ENCODE results near the gene TMEM258. TPM values are rescaled to one million over a fixed set of nuclear protein-coding genes. Genes with fewer than 3 reads are reported as not detected.

Gene TMEM258
- total RNA-seq, 1 experiment from 2014 or later = 201 TPM

DNA sequence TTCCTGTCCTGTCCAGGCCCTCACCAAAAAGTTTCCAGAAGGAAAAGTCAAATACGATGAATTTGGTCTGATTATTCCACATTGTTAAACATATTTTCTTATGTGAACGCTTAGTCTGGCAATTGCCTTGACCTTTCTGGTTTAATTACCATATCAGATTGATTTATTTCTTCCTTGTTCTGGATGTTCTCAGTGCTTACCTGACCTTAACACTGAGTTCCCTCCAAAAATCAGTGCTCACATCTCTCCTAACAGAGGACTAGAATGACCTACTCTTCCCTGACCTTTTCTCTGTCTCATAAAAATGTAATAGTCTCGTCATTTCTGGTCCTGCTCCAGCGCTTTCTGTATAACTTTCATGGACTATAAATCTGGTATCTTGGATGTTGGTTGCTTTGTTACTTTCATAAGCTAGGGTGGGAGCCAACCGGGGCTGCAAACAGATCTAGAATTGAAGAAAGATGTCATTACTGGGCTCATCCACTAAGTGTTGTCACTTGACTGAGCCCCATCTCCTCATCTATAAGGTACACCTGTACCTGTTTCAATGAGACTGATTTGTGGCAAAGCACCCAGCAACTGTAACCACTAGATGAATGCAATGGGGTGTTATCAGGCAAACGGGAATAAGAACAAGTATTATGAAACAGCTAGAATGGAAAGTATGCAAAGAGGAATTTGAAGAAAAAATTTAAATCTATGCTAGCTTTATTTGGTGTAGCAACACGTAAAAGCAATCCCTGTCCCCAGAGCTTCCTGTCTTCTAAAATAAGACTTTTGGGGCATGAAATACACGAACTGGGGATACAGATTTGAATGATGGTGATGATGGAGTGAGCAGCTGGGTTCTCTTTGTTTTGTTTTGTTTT, 38.1 kb upstream of the TMEM258 start:
- Histone ChIP-seq H3K23me2 (ENCODE audit: insufficient read length, low read depth, low read length, poor library complexity, severe bottlenecking) (peaks cover 16% of the 10 kb centered on the region), H3K9me3 (ENCODE audit: control insufficient read depth, low read depth, low read length) (no peaks in the 10 kb centered on the region), H4K8ac (replicated peaks; ENCODE audit: insufficient read length, low read depth, low read length) (no peak overlapping the region), H3K23ac (ENCODE audit: insufficient read length, low read depth, low read length) (no peak overlapping the region), H2BK15ac (ENCODE audit: low read depth, low read length) (no peak overlapping the region), H3K27me3 (ENCODE audit: insufficient read depth, low read length) (no peaks in the 10 kb centered on the region), H3K79me1 (ENCODE audit: insufficient read depth, low read depth, low read length, poor library complexity, severe bottlenecking) (peaks cover 2% of the 10 kb centered on the region), H3K9ac (ENCODE audit: extremely low read depth, insufficient read length, low read length) (peak overlapping the region; percentile 54), H3T11ph (ENCODE audit: low read length) (no peak overlapping the region), H3K14ac (ENCODE audit: insufficient read depth, low read length) (no peak overlapping the region), H2AK5ac (ENCODE audit: insufficient read length, low read length) (no peak overlapping the region), H4K20me1 (ENCODE audit: control insufficient read depth, insufficient read depth, insufficient read length) (no peaks in the 10 kb centered on the region), H3K56ac (ENCODE audit: insufficient read length, low read depth, low read length) (no peak overlapping the region), H3K4me2 (ENCODE audit: insufficient read depth, insufficient read length, low read length) (peak overlapping the region; percentile 96), H4K5ac (ENCODE audit: insufficient read length, low read depth, low read length) (no peak overlapping the region), H3K18ac (ENCODE audit: insufficient read length, low read depth, low read length) (no peak overlapping the region), H2AFZ (ENCODE audit: low read length) (no peak overlapping the region), H3K27ac (ENCODE audit: insufficient read length, low read depth, low read length) (no peak overlapping the region), H3K79me2 (ENCODE audit: insufficient read depth, low read length) (peaks cover 38% of the 10 kb centered on the region; the same call in 1 of the 2 replicates), H3K4ac (ENCODE audit: low read depth, low read length) (no peak overlapping the region), H2BK12ac (ENCODE audit: insufficient read length, low read depth, low read length) (no peak overlapping the region), H3K4me1 (ENCODE audit: insufficient read depth, low read length) (peaks cover 11% of the 10 kb centered on the region; the same call in 1 of the 2 replicates), H4K91ac (ENCODE audit: insufficient read length, low read depth, low read length) (no peak overlapping the region), H2BK20ac (ENCODE audit: low read depth, low read length, poor library complexity, severe bottlenecking) (no peak overlapping the region), H2BK5ac (ENCODE audit: insufficient read length, low read length) (no peak overlapping the region), H2BK120ac (ENCODE audit: low read depth, low read length, poor library complexity, severe bottlenecking) (no peak overlapping the region)
- no CpG with 5 or more reads among the region's 8 CpGs for WGBS (ENCODE audit: extremely low coverage, insufficient read length, low lambda C conversion rate)
- DNase-seq = no peak
- Mint-ChIP-seq H3K9me3 (no peaks in the 10 kb centered on the region), H3K4me3 (peak overlapping the region; percentile 91 to 93), H3K27ac (peak overlapping the region; percentile 26 to 80 (median 59); a peak in 4 of 7 replicates), H3K36me3 (ENCODE audit: insufficient read depth in 1 of 3, low read depth in 3 of 3) (peaks cover 19 to 33% (median 27%) of the 10 kb centered on the region in 3 experiments; a peak in 6 of 7 replicates), H3K27me3 (ENCODE audit: low read depth) (no peaks in the 10 kb centered on the region), H3K4me1 (peaks cover 67 to 68% of the 10 kb centered on the region in 2 experiments)
- TF ChIP-seq, protein P1, sequence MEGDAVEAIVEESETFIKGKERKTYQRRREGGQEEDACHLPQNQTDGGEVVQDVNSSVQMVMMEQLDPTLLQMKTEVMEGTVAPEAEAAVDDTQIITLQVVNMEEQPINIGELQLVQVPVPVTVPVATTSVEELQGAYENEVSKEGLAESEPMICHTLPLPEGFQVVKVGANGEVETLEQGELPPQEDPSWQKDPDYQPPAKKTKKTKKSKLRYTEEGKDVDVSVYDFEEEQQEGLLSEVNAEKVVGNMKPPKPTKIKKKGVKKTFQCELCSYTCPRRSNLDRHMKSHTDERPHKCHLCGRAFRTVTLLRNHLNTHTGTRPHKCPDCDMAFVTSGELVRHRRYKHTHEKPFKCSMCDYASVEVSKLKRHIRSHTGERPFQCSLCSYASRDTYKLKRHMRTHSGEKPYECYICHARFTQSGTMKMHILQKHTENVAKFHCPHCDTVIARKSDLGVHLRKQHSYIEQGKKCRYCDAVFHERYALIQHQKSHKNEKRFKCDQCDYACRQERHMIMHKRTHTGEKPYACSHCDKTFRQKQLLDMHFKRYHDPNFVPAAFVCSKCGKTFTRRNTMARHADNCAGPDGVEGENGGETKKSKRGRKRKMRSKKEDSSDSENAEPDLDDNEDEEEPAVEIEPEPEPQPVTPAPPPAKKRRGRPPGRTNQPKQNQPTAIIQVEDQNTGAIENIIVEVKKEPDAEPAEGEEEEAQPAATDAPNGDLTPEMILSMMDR (conservative IDR thresholded peaks at IDR 0.05) = no peak
